Transverse colon (tissue), 4 donors: ENCODE data around the gene IL1RAPL1.

Experiments used
- CTCF ChIP-seq, 5 experiments: fragments of 200-600 bp in 3 of 5; fragments of 450-650 bp in 2 of 5; sonication (generic) in 3 of 5; IDR thresholded peaks; 1 replicate in 2 of 5; 2 replicates in 3 of 5; pipeline ENCODE4 v1.5.1; 2016 to 2017; ENCODE audit warnings: antibody characterized with exemption in 5 of 5, inconsistent platforms in 3 of 5, mild to moderate bottlenecking in 2 of 5, moderate library complexity in 1 of 5
- EP300 ChIP-seq: sonication (generic); formaldehyde crosslinking; IDR thresholded peaks from one replicate; pipeline ENCODE4 v1.6.1; 2017; ENCODE audit warnings: antibody characterized with exemption, low read depth
- POLR2A ChIP-seq: fragments of 450-650 bp; IDR thresholded peaks from one replicate; pipeline ENCODE4 v1.6.1; 2016; ENCODE audit warnings: antibody characterized with exemption, mild to moderate bottlenecking, moderate library complexity
- POLR2AphosphoS5 ChIP-seq, 3 donors: sonication (generic); formaldehyde crosslinking; IDR thresholded peaks; one replicate each; pipeline ENCODE4 v1.6.1; 2016; ENCODE audit warnings: antibody characterized with exemption in 3 of 3

GRCh38 chrX:29726811-29727210, 1139.6 kb downstream of the IL1RAPL1 start:
- TF ChIP-seq POLR2A, result no peak
- no peak for TF ChIP-seq CTCF (IDR thresholded peaks at IDR 0.05)
- no peak for TF ChIP-seq EP300
- no peak for TF ChIP-seq POLR2AphosphoS5 (IDR thresholded peaks at IDR 0.05)
